ENCODE measurements around the gene NR2F6. TPM values are rescaled to one million over a fixed set of nuclear protein-coding genes. Genes with fewer than 3 reads are reported as not detected.

The NR2F6 gene
- total RNA-seq, 1 experiment from 2014 or later: 134 TPM

DNA sequence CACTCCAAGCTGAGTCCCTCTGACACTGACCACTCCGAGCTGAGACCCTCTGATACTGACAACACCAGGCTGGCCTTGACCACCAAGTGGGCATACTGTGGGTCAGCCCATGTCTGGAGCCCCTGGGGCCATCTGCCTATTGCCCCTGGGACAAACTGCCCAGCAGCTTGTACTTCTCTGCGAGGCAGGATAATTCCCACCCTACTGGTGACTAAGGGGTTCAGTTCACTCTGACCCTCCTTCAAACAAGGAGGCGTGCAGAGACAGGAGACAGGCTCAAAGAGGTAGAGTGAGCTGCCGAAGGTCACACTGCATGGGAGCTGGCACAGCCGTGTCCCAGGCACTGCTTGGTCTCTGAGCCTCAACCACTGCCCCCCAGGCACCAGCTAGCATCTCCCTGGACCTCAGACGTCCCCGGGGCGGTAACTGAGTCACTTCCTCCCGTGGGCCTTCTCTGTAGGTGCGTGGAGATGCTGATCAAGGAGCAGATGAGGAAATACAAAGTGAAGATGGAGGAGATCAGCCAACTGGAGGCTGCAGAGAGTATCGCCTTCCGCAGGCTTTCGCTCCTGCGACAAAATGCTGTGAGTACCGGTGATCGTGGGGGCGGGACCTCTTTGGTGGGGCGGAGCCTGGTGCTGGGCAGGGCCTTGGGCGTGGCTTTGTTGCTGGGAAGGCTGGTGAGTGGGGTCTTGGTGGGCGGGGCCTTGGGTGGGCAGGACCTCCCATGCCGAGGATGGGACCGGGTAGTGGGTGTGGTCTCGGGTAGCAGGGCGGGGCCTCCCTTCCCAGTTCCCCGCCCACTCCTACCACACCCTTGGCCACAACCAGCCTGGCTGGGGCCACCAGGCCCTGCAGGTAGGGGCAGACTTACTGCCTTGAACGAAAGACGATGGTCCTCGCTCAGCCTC is 36.3 kb downstream of the NR2F6 start:
- H4K20me1 ChIP-seq (ENCODE audit: control insufficient read depth, insufficient read depth, insufficient read length): peaks cover 2% of the 10 kb centered on the region
- no peak overlapping the region for H3K4me2 ChIP-seq (ENCODE audit: insufficient read depth, insufficient read length, low read length)
- no peak overlapping the region for H2AK5ac ChIP-seq (ENCODE audit: insufficient read length, low read length)
- no peak overlapping the region for H4K5ac ChIP-seq (ENCODE audit: insufficient read length, low read depth, low read length)
- H4K8ac ChIP-seq (replicated peaks; ENCODE audit: insufficient read length, low read depth, low read length): no peak overlapping the region
- peak; percentile 98 for DNase-seq
- H4K91ac ChIP-seq (ENCODE audit: insufficient read length, low read depth, low read length): no peak overlapping the region
- peak overlapping the region in 2 of 3 experiments; percentile 10 to 94; a peak in 5 of 7 replicates for H3K27ac Mint-ChIP-seq
- H2BK120ac ChIP-seq (ENCODE audit: low read depth, low read length, poor library complexity, severe bottlenecking): no peak overlapping the region
- H3K14ac ChIP-seq (ENCODE audit: insufficient read depth, low read length): no peak overlapping the region
- no peaks in the 10 kb centered on the region; the same call in 1 of the 2 replicates for H3K4me1 ChIP-seq (ENCODE audit: insufficient read depth, low read length)
- no peak overlapping the region for H3K27ac ChIP-seq (ENCODE audit: insufficient read length, low read depth, low read length)
- no peak overlapping the region for H3K9ac ChIP-seq (ENCODE audit: extremely low read depth, insufficient read length, low read length)
- no peak overlapping the region for H3K56ac ChIP-seq (ENCODE audit: insufficient read length, low read depth, low read length)
- no peak overlapping the region for H2BK12ac ChIP-seq (ENCODE audit: insufficient read length, low read depth, low read length)
- H3K79me2 ChIP-seq (ENCODE audit: insufficient read depth, low read length): no peaks in the 10 kb centered on the region
- H3K9me3 ChIP-seq (ENCODE audit: control insufficient read depth, low read depth, low read length): no peaks in the 10 kb centered on the region
- no peak overlapping the region for H3K23ac ChIP-seq (ENCODE audit: insufficient read length, low read depth, low read length)
- H3K4me1 Mint-ChIP-seq: peaks cover 7 to 16% of the 10 kb centered on the region in 2 experiments
- H3K18ac ChIP-seq (ENCODE audit: insufficient read length, low read depth, low read length): no peak overlapping the region
- no peaks in the 10 kb centered on the region for H3K27me3 Mint-ChIP-seq (ENCODE audit: low read depth)
- H3K4ac ChIP-seq (ENCODE audit: low read depth, low read length): no peak overlapping the region
- no peaks in the 10 kb centered on the region for H3K9me3 Mint-ChIP-seq
- no peaks in the 10 kb centered on the region for H3K23me2 ChIP-seq (ENCODE audit: insufficient read length, low read depth, low read length, poor library complexity, severe bottlenecking)
- peak overlapping the region in 1 of 2 experiments; percentile 18; a peak in 3 of 5 replicates for H3K4me3 Mint-ChIP-seq
- no peak overlapping the region for H2BK15ac ChIP-seq (ENCODE audit: low read depth, low read length)
- H3K36me3 Mint-ChIP-seq (ENCODE audit: insufficient read depth in 1 of 3, low read depth in 3 of 3): peaks cover 9 to 52% (median 29%) of the 10 kb centered on the region in 3 experiments; a peak in 6 of 7 replicates
- no peaks in the 10 kb centered on the region for H3K79me1 ChIP-seq (ENCODE audit: insufficient read depth, low read depth, low read length, poor library complexity, severe bottlenecking)
- no peak overlapping the region for H2BK5ac ChIP-seq (ENCODE audit: insufficient read length, low read length)
- H2AFZ ChIP-seq (ENCODE audit: low read length): no peak overlapping the region
- TF ChIP-seq, protein P1, sequence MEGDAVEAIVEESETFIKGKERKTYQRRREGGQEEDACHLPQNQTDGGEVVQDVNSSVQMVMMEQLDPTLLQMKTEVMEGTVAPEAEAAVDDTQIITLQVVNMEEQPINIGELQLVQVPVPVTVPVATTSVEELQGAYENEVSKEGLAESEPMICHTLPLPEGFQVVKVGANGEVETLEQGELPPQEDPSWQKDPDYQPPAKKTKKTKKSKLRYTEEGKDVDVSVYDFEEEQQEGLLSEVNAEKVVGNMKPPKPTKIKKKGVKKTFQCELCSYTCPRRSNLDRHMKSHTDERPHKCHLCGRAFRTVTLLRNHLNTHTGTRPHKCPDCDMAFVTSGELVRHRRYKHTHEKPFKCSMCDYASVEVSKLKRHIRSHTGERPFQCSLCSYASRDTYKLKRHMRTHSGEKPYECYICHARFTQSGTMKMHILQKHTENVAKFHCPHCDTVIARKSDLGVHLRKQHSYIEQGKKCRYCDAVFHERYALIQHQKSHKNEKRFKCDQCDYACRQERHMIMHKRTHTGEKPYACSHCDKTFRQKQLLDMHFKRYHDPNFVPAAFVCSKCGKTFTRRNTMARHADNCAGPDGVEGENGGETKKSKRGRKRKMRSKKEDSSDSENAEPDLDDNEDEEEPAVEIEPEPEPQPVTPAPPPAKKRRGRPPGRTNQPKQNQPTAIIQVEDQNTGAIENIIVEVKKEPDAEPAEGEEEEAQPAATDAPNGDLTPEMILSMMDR (conservative IDR thresholded peaks at IDR 0.05): no peak
- no peaks in the 10 kb centered on the region for H3K27me3 ChIP-seq (ENCODE audit: insufficient read depth, low read length)
- no peak overlapping the region for H2BK20ac ChIP-seq (ENCODE audit: low read depth, low read length, poor library complexity, severe bottlenecking)
- H3T11ph ChIP-seq (ENCODE audit: low read length): no peak overlapping the region
- no CpG with 5 or more reads among the region's 28 CpGs for WGBS (ENCODE audit: extremely low coverage, insufficient read length, low lambda C conversion rate)

Data from H9 (cell line).